DMS 273 (cell line): ENCODE data around the gene PRR20A.
A peak's percentile ranks its signal among the peaks of the same experiment; 100 is the strongest.
"Not testable (repeated sequence)": the region's sequence is repeated elsewhere in the genome, so short reads cannot be mapped to it uniquely, and the experiment has no call there.

ENCODE experiments used
- DNase-seq: peaks from one replicate; lab custom pipeline; 2025; ENCODE audit not compliant: unreplicated experiment; lab: John Stamatoyannopoulos, UW

PRR20A gene

GRCh38 chr13:57140235-57140968 lies at the start of gene PRR20A:
Gene PRR20A (plus strand): TSS chr13:57140918. CDS start chr13:57141305, 387 bp downstream.
- DNase-seq, result not testable (repeated sequence)

- no peak for DNase-seq
These were observed 25.8 kb upstream of the PRR20A start for GRCh38 chr13:57114945-57115344.

DNA sequence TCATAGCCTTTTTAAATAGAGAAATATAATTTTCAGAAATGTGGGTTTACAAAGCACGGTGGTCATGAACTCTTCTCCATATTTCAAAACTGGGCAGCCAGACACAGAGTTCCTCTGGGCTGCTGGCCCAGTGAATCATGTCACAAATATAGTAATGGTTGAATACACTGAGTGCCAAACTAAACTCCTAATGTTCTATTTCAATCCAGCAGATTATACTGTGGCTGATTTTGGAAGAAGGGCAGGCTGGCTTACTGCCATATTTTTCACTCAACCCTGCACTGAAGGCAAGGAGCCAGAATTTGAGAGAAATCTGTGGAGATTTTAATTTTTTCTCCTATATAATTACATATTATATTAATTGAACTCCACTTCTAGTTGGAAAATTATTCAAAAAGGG lies 17.0 kb upstream of the PRR20A start:
- DNase-seq, result peak; percentile 17

DNA sequence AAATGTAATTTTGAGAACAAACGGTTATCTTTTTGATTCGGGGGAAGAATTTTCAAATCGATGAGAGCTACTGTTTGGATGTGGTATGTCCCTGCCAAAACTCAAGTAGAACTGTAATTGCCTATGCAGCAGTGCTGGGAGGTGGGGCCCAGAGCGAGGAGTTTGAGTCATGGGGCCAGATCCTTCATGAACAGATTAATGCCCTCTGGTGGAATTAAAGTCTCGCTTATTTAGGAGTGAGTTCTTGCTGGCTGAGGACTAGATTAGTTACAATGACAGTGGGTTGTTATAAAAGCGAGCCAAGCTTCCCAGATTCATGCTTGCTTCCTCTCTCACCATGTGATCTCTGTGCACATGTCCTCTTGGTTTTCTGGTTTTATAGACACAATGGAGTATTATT lies 11.8 kb upstream of the PRR20A start:
- DNase-seq, result no peak

DNA sequence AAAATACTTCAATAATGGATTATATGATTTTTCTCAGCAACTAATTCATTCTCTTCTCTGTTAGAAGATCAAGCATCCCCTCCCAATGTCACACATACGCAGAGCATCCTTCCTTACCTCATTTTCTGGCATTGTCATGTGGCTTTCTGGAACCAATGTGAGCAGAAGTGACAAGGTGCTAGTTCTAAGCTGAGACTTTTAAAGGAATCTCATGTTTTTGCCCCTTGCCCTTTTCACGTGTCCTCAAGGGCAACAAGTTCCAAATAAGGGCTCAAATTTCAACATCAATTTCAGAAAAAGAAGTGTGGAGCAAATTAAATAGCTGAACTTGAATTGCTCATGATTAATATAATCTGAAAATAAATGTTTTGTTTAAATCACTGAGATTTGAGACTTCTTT lies 4.6 kb upstream of the PRR20A start:
- DNase-seq, result no peak

DNA sequence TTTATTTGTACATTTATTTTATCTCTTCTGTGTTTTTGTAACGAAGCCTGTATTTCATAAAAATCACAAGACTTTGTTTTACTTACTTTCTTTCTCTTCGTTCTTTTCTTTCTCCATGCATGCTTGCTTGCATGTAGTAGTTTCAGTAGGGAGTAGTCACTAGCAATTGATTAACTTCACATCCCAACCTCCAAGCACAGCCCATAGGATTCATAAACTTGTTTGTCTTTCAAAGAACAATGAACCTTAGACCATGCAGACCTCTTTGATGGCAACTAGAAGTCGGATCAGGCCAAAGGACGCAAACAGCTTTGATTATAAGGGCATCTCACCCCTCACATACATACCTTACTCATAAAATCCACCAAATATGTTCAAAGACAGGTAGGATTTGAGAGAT lies 3.1 kb upstream of the PRR20A start:
- DNase-seq, result no peak

DNA sequence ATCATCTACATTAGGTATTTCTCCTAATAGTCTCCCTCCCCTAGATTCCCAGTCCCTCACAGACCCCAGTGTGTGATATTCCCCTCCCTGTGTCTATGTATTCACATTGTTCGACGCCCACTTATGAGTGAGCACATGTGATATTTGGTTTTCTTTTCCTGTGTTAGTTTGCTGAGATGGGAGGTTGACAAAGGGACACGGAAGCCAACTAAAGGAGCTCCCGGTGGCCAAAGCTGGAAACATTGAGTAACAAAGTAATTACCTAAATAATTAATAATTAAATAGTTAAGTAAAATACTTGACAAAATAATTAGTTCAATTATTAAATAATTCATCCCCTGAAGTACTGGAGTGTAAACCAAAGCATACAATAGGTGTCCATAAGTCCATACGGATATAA lies 1.7 kb upstream of the PRR20A start:
- no peak for DNase-seq

GRCh38 chr13:57139781-57140180 lies 937 bp upstream of the PRR20A start:
- DNase-seq, result not testable (repeated sequence)

DNA sequence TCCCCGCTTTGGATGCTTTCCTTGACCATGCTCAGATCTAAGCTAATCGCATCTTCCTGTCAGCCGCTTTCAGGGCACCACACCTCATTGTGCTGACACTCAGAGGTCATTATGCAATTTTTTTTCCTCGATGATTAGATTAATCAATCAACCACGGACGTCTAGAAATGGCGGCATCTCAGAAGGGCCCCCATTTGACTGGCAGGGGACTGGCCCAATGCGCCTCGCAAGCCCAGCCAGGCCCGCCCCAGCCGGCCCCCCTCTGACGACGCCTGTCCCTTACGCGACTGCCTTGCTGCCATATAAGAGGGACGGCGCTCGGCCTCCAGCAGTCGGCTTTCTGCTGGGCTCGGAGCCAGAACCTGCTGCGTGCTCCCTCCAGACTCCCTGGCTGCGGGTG lies 6.5 kb downstream of the PRR20A start, which contains the start of gene PRR20B:
PRR20B (plus strand) TSS at position 301 of the 400 bp plus-strand sequence. CDS start 387 bp downstream, outside the sequence.
- DNase-seq, result not testable (repeated sequence)

DNA sequence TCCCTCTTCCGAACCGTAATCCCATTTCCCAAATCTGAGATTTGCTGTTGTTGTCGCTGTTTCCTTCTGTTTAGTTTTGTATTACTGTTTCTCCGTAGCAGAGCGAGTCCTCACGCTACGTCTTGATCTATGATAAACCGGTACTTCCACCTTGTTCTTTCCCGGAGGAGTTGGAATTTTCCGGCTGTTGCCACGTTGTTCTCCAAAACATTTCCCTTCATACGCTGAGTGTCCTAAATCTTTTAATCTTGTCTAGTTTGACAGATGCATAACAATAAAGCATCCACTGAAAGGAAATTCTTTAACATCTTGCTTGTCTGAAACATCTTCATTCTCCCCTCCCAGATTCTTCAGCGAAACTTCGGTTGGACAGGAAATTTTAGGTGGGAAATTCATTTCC lies 7.4 kb downstream of the PRR20A start:
- not testable (repeated sequence) for DNase-seq

- DNase-seq, result not testable (repeated sequence)
These were observed 13.0 kb downstream of the PRR20A start, which contains the start of gene PRR20C for GRCh38 chr13:57153761-57154160. Gene PRR20C (plus strand): TSS chr13:57154061. CDS start chr13:57154448, 387 bp downstream.

GRCh38 chr13:57160332-57160731 lies 19.6 kb downstream of the PRR20A start, which contains the start of gene PRR20D:
Gene PRR20D (plus strand): TSS chr13:57160632. CDS start chr13:57161019, 387 bp downstream.
- not testable (repeated sequence) for DNase-seq

- not testable (repeated sequence) for DNase-seq
These were observed 26.2 kb downstream of the PRR20A start, which contains the start of gene PRR20E for GRCh38 chr13:57166897-57167296. Gene PRR20E (plus strand): TSS chr13:57167197. CDS start chr13:57167584, 387 bp downstream.

DNA sequence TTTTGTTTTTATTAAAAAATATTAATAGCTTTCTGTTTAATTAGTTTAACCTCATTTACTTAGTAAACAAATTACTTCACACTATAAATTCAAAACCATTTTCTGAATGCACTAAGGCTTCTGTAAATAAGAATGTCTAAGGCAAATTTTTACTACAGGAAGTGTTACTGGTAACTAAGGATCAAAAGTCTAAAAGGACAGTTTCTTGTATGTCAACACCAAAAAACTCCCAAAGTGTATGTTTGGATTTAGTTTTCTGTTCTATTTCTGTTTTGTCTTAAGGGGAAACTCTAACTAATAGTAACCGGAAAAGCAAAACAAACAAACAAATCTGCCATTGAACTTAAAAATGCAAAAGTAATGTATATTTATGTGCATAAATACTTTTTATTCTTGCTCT lies 50.9 kb downstream of the PRR20A start:
- DNase-seq, result no peak
